Effector CD4-positive, alpha-beta T cell (primary cell): Measurements from ENCODE around the gene TNP2. TPM values are rescaled to one million over a fixed set of nuclear protein-coding genes. Genes with fewer than 3 reads are reported as not detected.

Experiments used
- DNase-seq: peaks from one replicate; pipeline ENCODE4 v3.0.0-alpha.2; 2020
- total RNA-seq: gene quantifications from one replicate; lab custom pipeline; 2026; lab: John Stamatoyannopoulos, UW

The TNP2 gene
- not detected for total RNA-seq

- DNase-seq, result no peak
Observed at GRCh38 chr16:11268921-11269375, at the start of gene TNP2. TSS of gene TNP2 (minus strand) at chr16:11269325. CDS start at chr16:11269262, 63 bp downstream.

GRCh38 chr16:11318817-11319216 is 49.7 kb upstream of the TNP2 start:
- no peak for DNase-seq

GRCh38 chr16:11316331-11317015 is 47.3 kb upstream of the TNP2 start:
- DNase-seq, result no peak

GRCh38 chr16:11315510-11315909 is 46.4 kb upstream of the TNP2 start:
- DNase-seq, result no peak

GRCh38 chr16:11314309-11314894 is 45.3 kb upstream of the TNP2 start:
- no peak for DNase-seq

GRCh38 chr16:11313493-11314308 is 44.6 kb upstream of the TNP2 start:
- DNase-seq, result no peak

GRCh38 chr16:11312718-11313492 is 43.8 kb upstream of the TNP2 start:
- DNase-seq, result no peak

- no peak for DNase-seq
Observed at GRCh38 chr16:11310997-11311561, 42.0 kb upstream of the TNP2 start.

GRCh38 chr16:11310634-11310977 is 41.5 kb upstream of the TNP2 start:
- no peak for DNase-seq

- no peak for DNase-seq
Observed at GRCh38 chr16:11309895-11310633, 40.9 kb upstream of the TNP2 start.

- DNase-seq, result no peak
Observed at GRCh38 chr16:11308493-11309283, 39.6 kb upstream of the TNP2 start.

- DNase-seq, result no peak
Observed at GRCh38 chr16:11307639-11308492, 38.7 kb upstream of the TNP2 start.

GRCh38 chr16:11306997-11307638 is 38.0 kb upstream of the TNP2 start:
- no peak for DNase-seq

GRCh38 chr16:11306381-11306780 is 37.3 kb upstream of the TNP2 start:
- DNase-seq, result no peak

- DNase-seq, result no peak
Observed at GRCh38 chr16:11303405-11304138, 34.4 kb upstream of the TNP2 start.

GRCh38 chr16:11302977-11303376 is 33.9 kb upstream of the TNP2 start:
- no peak for DNase-seq

- no peak for DNase-seq
Observed at GRCh38 chr16:11301645-11302501, 32.7 kb upstream of the TNP2 start.

GRCh38 chr16:11300560-11300892 is 31.4 kb upstream of the TNP2 start:
- no peak for DNase-seq
